Fibroblast of pulmonary artery (primary cell): ENCODE results near the gene DLX3.

Source experiments
- DNase-seq: peaks from one replicate; pipeline ENCODE4 v3.0.0-alpha.2; 2010; ENCODE audit warnings: low read depth
- H3K4me3 ChIP-seq: replicated peaks from 2 replicates; pipeline ENCODE4 v1.5.1; 2011; ENCODE audit warnings: low read depth, mild to moderate bottlenecking, control low read depth, low read length, moderate library complexity
- CTCF ChIP-seq: IDR thresholded peaks from 2 replicates; pipeline ENCODE4 v1.5.1; 2011; ENCODE audit warnings: mild to moderate bottlenecking, control low read depth, low read length, inconsistent platforms; ENCODE audit errors: missing control alignments

Gene DLX3

DNA sequence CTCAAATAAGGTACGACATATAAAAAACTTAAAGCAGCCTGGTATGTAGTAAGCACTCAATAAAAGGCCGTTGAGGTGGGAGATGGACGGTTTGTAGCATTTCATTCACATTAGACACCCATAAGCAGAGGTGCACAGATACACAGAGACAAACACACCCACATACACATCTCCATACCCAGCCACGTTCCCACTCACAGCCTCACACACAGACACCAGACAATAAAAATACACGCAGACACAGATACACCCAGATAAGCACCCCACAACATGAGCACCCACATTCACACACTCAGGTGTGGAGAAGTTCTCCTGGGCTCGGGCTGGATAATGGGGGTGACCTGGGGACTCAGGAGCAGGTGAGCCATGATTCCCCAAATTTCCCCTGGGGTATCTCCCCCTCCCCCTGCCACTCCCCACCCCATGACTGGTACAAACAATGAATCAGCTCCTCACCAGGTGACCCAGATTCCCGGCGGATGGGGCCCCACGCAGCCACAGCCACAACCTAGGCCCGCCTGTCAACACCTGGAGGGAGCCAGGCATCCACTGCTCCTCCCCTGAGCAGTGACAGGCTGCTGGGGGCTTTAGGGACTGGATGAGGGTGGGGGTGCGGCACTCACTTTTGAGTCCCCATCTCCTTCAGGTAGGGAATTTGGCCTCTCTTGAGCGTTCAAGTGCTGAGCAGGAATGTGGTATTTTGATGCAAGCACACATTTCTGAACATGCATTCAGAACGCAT is 2.7 kb downstream of the DLX3 start:
- H3K4me3 ChIP-seq: no peak overlapping the region
- TF ChIP-seq CTCF: no peak
- no peak for DNase-seq

DNA sequence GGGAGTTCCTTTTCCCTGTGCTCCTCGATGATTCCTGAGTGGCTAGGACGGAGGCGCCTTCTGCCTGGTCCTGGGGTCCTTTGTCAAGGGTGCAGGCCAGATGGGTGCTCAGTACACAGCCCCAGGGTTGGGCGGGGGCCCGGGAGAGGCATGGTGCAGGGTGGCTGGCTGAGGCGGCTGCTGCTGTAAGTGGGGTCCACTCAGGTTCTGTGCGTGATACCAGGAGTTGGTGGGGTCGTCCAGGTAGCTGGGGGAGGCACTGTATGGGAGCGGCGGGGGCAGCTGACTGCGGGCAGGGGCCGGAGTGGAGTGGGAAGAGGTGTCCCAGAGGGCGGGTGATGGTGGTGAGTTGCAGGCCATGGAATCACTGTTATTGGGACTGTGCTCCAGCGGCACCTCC is 3.6 kb downstream of the DLX3 start:
- TF ChIP-seq CTCF: no peak
- H3K4me3 ChIP-seq: no peak overlapping the region
- no peak for DNase-seq

DNA sequence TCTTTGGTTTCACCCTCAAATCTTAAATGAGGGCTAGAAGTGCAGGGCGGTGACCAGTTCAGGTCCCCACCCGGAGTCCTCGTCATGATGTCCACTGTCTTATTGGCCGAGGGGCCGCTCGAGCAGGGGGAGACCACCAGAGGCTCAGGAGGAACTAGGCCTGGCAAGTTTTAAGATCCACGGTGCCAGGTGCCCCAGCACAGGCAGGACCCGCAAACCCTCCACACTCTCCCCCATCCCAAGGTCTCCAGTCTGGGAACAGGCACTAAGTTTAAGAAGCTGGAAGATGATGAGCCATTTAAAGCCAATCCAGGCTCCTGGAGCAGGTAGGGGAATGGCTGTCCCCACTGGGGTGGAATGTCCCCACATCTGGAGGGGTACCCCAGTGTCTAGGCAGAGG is 4.1 kb downstream of the DLX3 start:
- no peak for DNase-seq
- no peak for TF ChIP-seq CTCF
- H3K4me3 ChIP-seq: no peak overlapping the region

DNA sequence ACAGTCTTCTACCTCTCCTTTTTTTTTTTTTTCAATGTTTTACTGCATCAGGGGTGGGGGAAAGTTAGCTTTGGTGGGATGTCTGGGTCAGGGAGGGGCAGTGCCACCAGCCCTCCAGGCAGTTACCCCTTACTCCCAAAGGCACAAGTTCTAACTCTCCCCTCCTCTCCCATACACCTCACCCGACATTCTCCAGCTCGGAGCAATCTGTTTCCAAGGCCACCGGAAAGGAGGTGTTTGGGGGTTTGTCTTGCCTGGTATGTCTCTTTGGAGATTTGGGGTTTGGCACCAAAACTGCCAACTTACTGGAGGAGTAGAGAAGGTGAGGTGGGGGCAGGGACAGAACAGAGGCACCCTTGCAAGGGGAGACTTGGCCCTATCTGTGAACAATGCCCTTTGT is 4.7 kb downstream of the DLX3 start:
- TF ChIP-seq CTCF: no peak
- H3K4me3 ChIP-seq: no peak overlapping the region
- no peak for DNase-seq

DNA sequence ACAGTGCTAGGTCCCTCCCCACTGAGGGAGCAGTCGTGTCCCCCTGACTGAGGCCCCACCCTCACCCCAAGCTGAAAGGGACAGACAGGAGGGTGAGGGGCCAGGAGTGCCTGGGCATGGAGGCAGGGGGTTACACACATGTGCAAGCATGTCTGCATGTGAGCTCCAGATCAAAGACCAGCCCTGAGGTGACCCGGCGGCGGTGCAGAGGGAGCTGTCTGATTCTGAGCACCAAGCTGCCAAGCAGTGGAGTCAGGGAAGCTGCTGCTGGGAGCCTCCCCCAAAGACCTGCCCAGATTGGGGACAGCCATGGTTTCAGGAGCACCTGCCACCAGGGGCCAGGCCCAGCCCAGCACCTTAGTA is 5.5 kb downstream of the DLX3 start:
- H3K4me3 ChIP-seq: no peak overlapping the region
- no peak for TF ChIP-seq CTCF

GRCh38 chr17:49987681-49988441 is 7.2 kb downstream of the DLX3 start:
- no peak for DNase-seq
- no peak for TF ChIP-seq CTCF
- H3K4me3 ChIP-seq: no peak overlapping the region

More for the DNA sequence above, 5.5 kb downstream of the DLX3 start:
- DNase-seq: no peak

GRCh38 chr17:49987290-49987585 is 7.8 kb downstream of the DLX3 start:
- TF ChIP-seq CTCF: no peak
- no peak for DNase-seq
- H3K4me3 ChIP-seq: no peak overlapping the region
